Mesenteric fat pad (tissue), 1 donor: Measurements from ENCODE around the gene ZNF451. TPM values are rescaled to one million over a fixed set of nuclear protein-coding genes. Genes with fewer than 3 reads are reported as not detected.
"Not testable (repeated sequence)": the region's sequence is repeated elsewhere in the genome, so short reads cannot be mapped to it uniquely, and the experiment has no call there.

Experiments
- DNase-seq: peaks from one replicate; pipeline ENCODE4 v3.0.0-alpha.2; 2020; ENCODE audit warnings: low spot score
- long read RNA-seq: library from polyadenylated mRNA; unstranded; transcript quantifications from one replicate; pipeline ENCODE4 v2.0.0, GENCODE V29; 2020
- total RNA-seq: library from RNA; stranded (reverse); fragmentation: NEBNext Ultra II Directional; extraction: Animal tissue kit (Norgen Biotek cat#: 25700); gene quantifications from one replicate; pipeline ENCODE4 v1.2.1, GENCODE V29; 2021
- donor health status: DM: yes; HTN: yes; CAD: no.

ZNF451 gene
- 44.7 TPM for total RNA-seq
- long read RNA-seq, full-length matches to known transcripts = 10 of 17 reads
- long read RNA-seq, partial matches to known transcripts = 6 of 17 reads
- long read RNA-seq, other reads (novel, unspliced or antisense) = 1 of 17 reads

- peak; percentile 99 for DNase-seq
Observed at GRCh38 chr6:57089687-57090457, at the start of gene ZNF451. Gene ZNF451 (plus strand): TSS chr6:57090188. CDS start chr6:57090254, 66 bp downstream.

GRCh38 chr6:57044061-57044460 lies 45.9 kb upstream of the ZNF451 start:
- not testable (repeated sequence) for DNase-seq

- DNase-seq = no peak
Observed at GRCh38 chr6:57044568-57044967, 45.4 kb upstream of the ZNF451 start.

- DNase-seq = peak; percentile 95
Observed at GRCh38 chr6:57046332-57047256, 43.4 kb upstream of the ZNF451 start, which contains the start of gene KIAA1586. Gene KIAA1586 (plus strand): TSS chr6:57046693. CDS start chr6:57046756, 63 bp downstream.

- not testable (repeated sequence) for DNase-seq
Observed at GRCh38 chr6:57047257-57047585, 42.8 kb upstream of the ZNF451 start.

GRCh38 chr6:57047859-57048258 lies 42.1 kb upstream of the ZNF451 start:
- not testable (repeated sequence) for DNase-seq

GRCh38 chr6:57048577-57048976 lies 41.4 kb upstream of the ZNF451 start:
- no peak for DNase-seq

- DNase-seq = no peak
Observed at GRCh38 chr6:57063847-57064246, 26.1 kb upstream of the ZNF451 start.

GRCh38 chr6:57064809-57065208 lies 25.2 kb upstream of the ZNF451 start:
- DNase-seq = no peak

GRCh38 chr6:57068061-57068460 lies 21.9 kb upstream of the ZNF451 start:
- no peak for DNase-seq

GRCh38 chr6:57069228-57069627 lies 20.8 kb upstream of the ZNF451 start:
- DNase-seq = no peak

- DNase-seq = no peak
Observed at GRCh38 chr6:57069920-57070331, 20.1 kb upstream of the ZNF451 start.

- no peak for DNase-seq
Observed at GRCh38 chr6:57072108-57072507, 17.9 kb upstream of the ZNF451 start.

- no peak for DNase-seq
Observed at GRCh38 chr6:57074383-57074782, 15.6 kb upstream of the ZNF451 start.

GRCh38 chr6:57075092-57075491 lies 14.9 kb upstream of the ZNF451 start:
- DNase-seq = no peak

- no peak for DNase-seq
Observed at GRCh38 chr6:57078531-57079207, 11.3 kb upstream of the ZNF451 start.

GRCh38 chr6:57085471-57085870 lies 4.5 kb upstream of the ZNF451 start:
- no peak for DNase-seq

GRCh38 chr6:57086843-57087242 lies 3.1 kb upstream of the ZNF451 start:
- no peak for DNase-seq

GRCh38 chr6:57087916-57088315 lies 2.1 kb upstream of the ZNF451 start:
- DNase-seq = no peak

GRCh38 chr6:57089265-57089664 lies 723 bp upstream of the ZNF451 start:
- DNase-seq = no peak

- not testable (repeated sequence) for DNase-seq
Observed at GRCh38 chr6:57090458-57091067, 575 bp downstream of the ZNF451 start.
